GM12878 (cell line): ENCODE data around the gene PIF1. TPM values are rescaled to one million over a fixed set of nuclear protein-coding genes. Genes with fewer than 3 reads are reported as not detected.

Experiments
- ATAC-seq: fragments of 200-7000 bp; cut with Tn5 transposase; 3 replicates; pipeline ENCODE4 v1.9.1; 2020; ENCODE audit warnings: mild to moderate bottlenecking, moderate library complexity
- BruUV-seq: library from RNA; stranded (reverse); fragments of 400-500 nt; replicated peaks from 2 replicates; lab custom pipeline; 2021; lab: Mats Ljungman, UMichigan
- CTCF ChIA-PET: fragments of 300-600 bp; sonication (Branson Sonifier 250); formaldehyde crosslinking; extraction: SDS; loops from one replicate; lab custom pipeline; 2021; ENCODE audit warnings: inconsistent platforms; lab: Yijun Ruan, JAX
- POLR2A ChIA-PET: fragments of 350-600 bp; formaldehyde crosslinking; extraction: SDS; loops from one replicate; lab custom pipeline; 2021; ENCODE audit warnings: inconsistent platforms; lab: Charles Lee
- RAD21 ChIA-PET: fragments of 300-600 bp; sonication (Branson Sonifier 250); formaldehyde crosslinking; loops from one replicate; lab custom pipeline; 2023; ENCODE audit warnings: antibody characterized with exemption; ENCODE audit not compliant: unreplicated experiment; lab: Charles Lee
- SMC1A ChIA-PET: fragments of 300-600 bp; sonication (Branson Sonifier 250); formaldehyde crosslinking; loops from one replicate; lab custom pipeline; 2023; ENCODE audit not compliant: unreplicated experiment, uncharacterized antibody; lab: Charles Lee
- DNase-seq: peaks from one replicate; pipeline ENCODE4 v3.0.0-alpha.2; 2011; ENCODE audit warnings: low read depth, low spot score
- FAIRE-seq: peaks from 3 replicates; lab custom pipeline; 2011; peaks lifted over from hg19 to GRCh38; lab: Jason Lieb, UNC
- H2AFZ ChIP-seq: 2 replicates; pipeline ENCODE4 v1.6.0; 2011; ENCODE audit warnings: low read depth, low read length, control low read depth; ENCODE audit not compliant: control insufficient read depth
- H3K27ac ChIP-seq: 2 replicates; pipeline ENCODE4 v1.5.1; 2011; ENCODE audit warnings: control low read depth; ENCODE audit not compliant: control insufficient read depth, insufficient read depth
- H3K27me3 ChIP-seq, 2 experiments: replicated peaks in 1 of 2; 2 replicates each; pipeline versions ENCODE4 v1.6.0 to v1.6.1; 2011; ENCODE audit warnings: low read length in 1 of 2; ENCODE audit not compliant: control insufficient read depth in 2 of 2, insufficient read depth in 2 of 2
- H3K36me3 ChIP-seq, 2 experiments: 2 replicates each; pipeline ENCODE4 v1.5.1; 2011; ENCODE audit warnings: low read length in 1 of 2; ENCODE audit not compliant: control insufficient read depth in 2 of 2, insufficient read depth in 2 of 2
- H3K4me1 ChIP-seq: 2 replicates; pipeline ENCODE4 v1.6.1; 2011; ENCODE audit warnings: mild to moderate bottlenecking, low read length, moderate library complexity, mixed read lengths; ENCODE audit not compliant: control insufficient read depth, insufficient read depth
- H3K4me2 ChIP-seq: 2 replicates; pipeline ENCODE4 v1.6.0; 2011; ENCODE audit warnings: control low read depth; ENCODE audit not compliant: control insufficient read depth, insufficient read depth
- H3K4me3 ChIP-seq: fragments of 200-600 bp; sonication (generic); 2 replicates; pipeline ENCODE4 v1.5.1; 2016
- H3K79me2 ChIP-seq: 2 replicates; pipeline ENCODE4 v1.6.0; 2011; ENCODE audit warnings: low read length; ENCODE audit not compliant: control insufficient read depth, insufficient read depth
- H3K9ac ChIP-seq: 2 replicates; pipeline ENCODE4 v1.8.0; 2011; ENCODE audit warnings: low read length, control low read depth, mixed read lengths; ENCODE audit not compliant: control insufficient read depth, insufficient read depth
- H3K9me3 ChIP-seq: replicated peaks from 3 replicates; pipeline ENCODE4 v1.5.1; 2011; ENCODE audit warnings: mild to moderate bottlenecking, low read length; ENCODE audit not compliant: control insufficient read depth, insufficient read depth
- H4K20me1 ChIP-seq: 2 replicates; pipeline ENCODE4 v1.6.0; 2011; ENCODE audit not compliant: control insufficient read depth, insufficient read depth
- BHLHE40 ChIP-seq, 2 experiments: fragments of 450-650 bp in 1 of 2; IDR thresholded peaks; 2 replicates each; pipeline ENCODE4 v1.6.1; 2011 to 2017; ENCODE audit warnings: low read depth in 2 of 2, borderline replicate concordance in 1 of 2, improper control_type of control experiment in 1 of 2, low read length in 1 of 2, mild to moderate bottlenecking in 1 of 2
- HDAC2 ChIP-seq: fragments of 200-600 bp; sonication (generic); IDR thresholded peaks from 2 replicates; pipeline ENCODE4 v1.6.1; 2017
- LARP7 ChIP-seq: fragments of 450-650 bp; IDR thresholded peaks from 2 replicates; pipeline ENCODE4 v1.6.1; 2017; ENCODE audit warnings: mild to moderate bottlenecking
- NFXL1 ChIP-seq: fragments of 450-650 bp; IDR thresholded peaks from 2 replicates; pipeline ENCODE4 v1.6.1; 2017; ENCODE audit warnings: antibody characterized with exemption, mild to moderate bottlenecking, borderline replicate concordance
- PAX5 ChIP-seq: IDR thresholded peaks from 2 replicates; pipeline ENCODE4 v1.6.1; 2011; ENCODE audit warnings: low read depth, low read length, borderline replicate concordance
- POU2F2 ChIP-seq: IDR thresholded peaks from 3 replicates; pipeline ENCODE4 v1.6.1; 2011; ENCODE audit warnings: low read depth, mild to moderate bottlenecking, low read length, borderline replicate concordance
- RUNX3 ChIP-seq: IDR thresholded peaks from 2 replicates; pipeline ENCODE4 v1.6.1; 2012; ENCODE audit warnings: low read length, inconsistent platforms
- STAT1 ChIP-seq: fragments of 450-650 bp; conservative IDR thresholded peaks from 2 replicates; pipeline ENCODE4 v1.6.1; 2014; ENCODE audit warnings: antibody characterized with exemption, mild to moderate bottlenecking
- TAF1 ChIP-seq: IDR thresholded peaks from 2 replicates; pipeline ENCODE4 v1.6.1; 2011; ENCODE audit warnings: mild to moderate bottlenecking, low read depth, low read length, borderline replicate concordance
- WGBS: methylation state at CpG from one replicate; pipeline ENCODE4 v1.1.6; 2016; ENCODE audit warnings: low lambda C conversion rate; ENCODE audit not compliant: insufficient replicate concordance, insufficient coverage; ENCODE audit errors: missing lambda C conversion rate; 5-methylcytosine and 5-hydroxymethylcytosine counted together
- in situ Hi-C: fragments of 300-500 bp; cut with MboI; formaldehyde crosslinking; loops from 9 replicates; pipeline ENCODE4 v1.14.3; 2018; ENCODE audit warnings: mixed read lengths
- intact Hi-C: fragments of 100-400 bp; cut with micrococcal nuclease; formaldehyde crosslinking; loops from one replicate; pipeline ENCODE4 v1.14.2; 2022; ENCODE audit not compliant: unreplicated experiment
- polyA plus RNA-seq, 11 experiments: library from polyadenylated mRNA; depleted of rRNA in 4 of 11; unstranded in 6 of 11; stranded (reverse) in 5 of 11; fragments of >200 nt; fragmentation: Nextera tagmentation in 4 of 11; fragmentation: Illumina TruSeq in 1 of 11; extraction: Ambion mirVana in 4 of 11; extraction: Trizol in 1 of 11; gene quantifications; 1 replicate in 1 of 11; 2 replicates in 10 of 11; pipeline versions ENCODE4 v1.2.1 to v1.2.3, GENCODE V29; 2011 to 2016; ENCODE audit warnings: inconsistent platforms in 2 of 11, missing spikeins in 2 of 11, low read depth in 1 of 11
- total RNA-seq, 4 experiments: library from RNA; depleted of rRNA in 3 of 4; stranded (reverse); fragments of >200 nt in 3 of 4; fragmentation: Illumina TruSeq in 1 of 4; extraction: Trizol in 1 of 4; gene quantifications; 2 replicates each; pipeline versions ENCODE4 v1.2.1 to v1.2.3, GENCODE V29; 2013 to 2021
- TF ChIP-seq, protein P1 (sequence below): fragments of 450-650 bp; IDR thresholded peaks from 2 replicates; pipeline ENCODE4 v1.6.1; 2017; ENCODE audit warnings: mild to moderate bottlenecking, moderate library complexity
- TF ChIP-seq, protein P2 (sequence below): fragments of 450-650 bp; formaldehyde crosslinking; IDR thresholded peaks from 2 replicates; pipeline ENCODE4 v1.4.0; 2020; ENCODE audit warnings: mild to moderate bottlenecking, moderate library complexity
- TF ChIP-seq, protein P3 (sequence below): fragments of 450-650 bp; formaldehyde crosslinking; IDR thresholded peaks from 2 replicates; pipeline ENCODE4 v1.4.0; 2022; ENCODE audit warnings: mild to moderate bottlenecking, moderate library complexity

PIF1 gene
- total and polyA plus RNA-seq, 10 of the 15 experiments (the other 5 are each of a cell fraction or from before 2014, with no cell fraction given) = 3.7 to 68.9 (median 31.1) TPM

DNA sequence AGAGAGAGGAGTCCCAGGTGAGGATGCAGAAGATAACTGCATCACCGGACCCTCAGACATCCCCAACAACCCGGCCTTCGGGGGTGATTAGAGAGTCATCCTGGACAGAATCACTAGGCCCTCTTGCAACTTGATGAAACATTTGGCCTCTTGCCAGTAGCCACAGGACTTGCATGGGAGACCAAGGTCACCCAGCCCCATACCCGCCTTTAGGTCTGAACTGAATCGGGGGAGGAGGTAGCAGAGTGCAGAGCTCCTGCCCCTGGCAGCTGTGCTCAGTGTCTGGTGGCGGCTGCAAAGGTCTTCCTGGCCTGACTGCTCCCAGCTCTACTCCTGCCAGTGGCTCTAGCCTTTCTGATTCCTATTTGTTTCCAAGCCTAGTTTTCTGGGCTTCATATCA lies 12.4 kb downstream of the PIF1 start:
- no peak overlapping the region for H3K4me3 ChIP-seq
- in situ Hi-C loops (loop anchor here (5.0 kb wide), 1 partner anchor 81 kb away; no protein-coding TSS in a partner anchor), intact Hi-C loops (loop anchor here (5.0 kb wide), 1 partner anchor 126 kb away; no protein-coding TSS in a partner anchor)
- CTCF ChIA-PET = interaction anchor here (1.2 to 17.1 kb wide), 9 partner anchors 8 to 92 kb away, joined by 3 to 529 read pairs (median 60); partner anchors contain the start of gene PIF1
- no peak for DNase-seq
- H3K79me2 ChIP-seq = no peaks in the 10 kb centered on the region
- no peak overlapping the region for H3K4me2 ChIP-seq
- peaks cover 17% of the 10 kb centered on the region for H3K4me1 ChIP-seq
- H3K27ac ChIP-seq = no peak overlapping the region
- no peaks in the 10 kb centered on the region for H3K27me3 ChIP-seq
- peak; percentile 77 for ATAC-seq
- no peak overlapping the region for H3K9ac ChIP-seq
- peaks cover 5 to 11% of the 10 kb centered on the region in 2 experiments for H3K36me3 ChIP-seq
- SMC1A ChIA-PET = interaction anchor here (0.7 to 16.7 kb wide), 12 partner anchors 8 to 90 kb away, joined by 3 to 308 read pairs (median 4); partner anchors contain the start of gene PIF1
- WGBS = 14% methylated on average over 6 of the region's 6 CpGs
- BruUV-seq = no TSS peak
- RAD21 ChIA-PET = interaction anchor here (0.8 to 8.0 kb wide), 10 partner anchors 8 to 92 kb away, joined by 3 to 104 read pairs (median 25); partner anchors contain the start of gene PIF1
- no peaks in the 10 kb centered on the region for H4K20me1 ChIP-seq
- no peak for FAIRE-seq
- no peaks in the 10 kb centered on the region for H3K9me3 ChIP-seq
- POLR2A ChIA-PET = interaction anchor here (1.6 to 6.0 kb wide), 4 partner anchors 9 to 81 kb away, joined by 5 to 38 read pairs (median 15); partner anchors contain the start of gene PIF1
- no peak overlapping the region for H2AFZ ChIP-seq
- TF ChIP-seq POU2F2 (no peak), LARP7 (0 out of 2 replicates have a peak, but pooled peaks have one; percentile 27), TAF1 (no peak), STAT1 (no peak), BHLHE40 (IDR thresholded peaks at IDR 0.05; ENCODE audit: borderline replicate concordance in 1 of 2, low read depth in 2 of 2, low read length in 1 of 2) (peak in 1 of 2 experiments; percentile 38; a peak in 1 of 4 replicates), HDAC2 (no peak), PAX5 (no peak), RUNX3 (0 out of 2 replicates have a peak, but pooled peaks have one; percentile 25), NFXL1 (no peak)
- TF ChIP-seq, protein P1, sequence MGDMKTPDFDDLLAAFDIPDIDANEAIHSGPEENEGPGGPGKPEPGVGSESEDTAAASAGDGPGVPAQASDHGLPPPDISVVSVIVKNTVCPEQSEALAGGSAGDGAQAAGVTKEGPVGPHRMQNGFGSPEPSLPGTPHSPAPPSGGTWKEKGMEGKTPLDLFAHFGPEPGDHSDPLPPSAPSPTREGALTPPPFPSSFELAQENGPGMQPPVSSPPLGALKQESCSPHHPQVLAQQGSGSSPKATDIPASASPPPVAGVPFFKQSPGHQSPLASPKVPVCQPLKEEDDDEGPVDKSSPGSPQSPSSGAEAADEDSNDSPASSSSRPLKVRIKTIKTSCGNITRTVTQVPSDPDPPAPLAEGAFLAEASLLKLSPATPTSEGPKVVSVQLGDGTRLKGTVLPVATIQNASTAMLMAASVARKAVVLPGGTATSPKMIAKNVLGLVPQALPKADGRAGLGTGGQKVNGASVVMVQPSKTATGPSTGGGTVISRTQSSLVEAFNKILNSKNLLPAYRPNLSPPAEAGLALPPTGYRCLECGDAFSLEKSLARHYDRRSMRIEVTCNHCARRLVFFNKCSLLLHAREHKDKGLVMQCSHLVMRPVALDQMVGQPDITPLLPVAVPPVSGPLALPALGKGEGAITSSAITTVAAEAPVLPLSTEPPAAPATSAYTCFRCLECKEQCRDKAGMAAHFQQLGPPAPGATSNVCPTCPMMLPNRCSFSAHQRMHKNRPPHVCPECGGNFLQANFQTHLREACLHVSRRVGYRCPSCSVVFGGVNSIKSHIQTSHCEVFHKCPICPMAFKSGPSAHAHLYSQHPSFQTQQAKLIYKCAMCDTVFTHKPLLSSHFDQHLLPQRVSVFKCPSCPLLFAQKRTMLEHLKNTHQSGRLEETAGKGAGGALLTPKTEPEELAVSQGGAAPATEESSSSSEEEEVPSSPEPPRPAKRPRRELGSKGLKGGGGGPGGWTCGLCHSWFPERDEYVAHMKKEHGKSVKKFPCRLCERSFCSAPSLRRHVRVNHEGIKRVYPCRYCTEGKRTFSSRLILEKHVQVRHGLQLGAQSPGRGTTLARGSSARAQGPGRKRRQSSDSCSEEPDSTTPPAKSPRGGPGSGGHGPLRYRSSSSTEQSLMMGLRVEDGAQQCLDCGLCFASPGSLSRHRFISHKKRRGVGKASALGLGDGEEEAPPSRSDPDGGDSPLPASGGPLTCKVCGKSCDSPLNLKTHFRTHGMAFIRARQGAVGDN = 0 out of 2 replicates have a peak, but pooled peaks have one; percentile 35
- TF ChIP-seq, protein P2, sequence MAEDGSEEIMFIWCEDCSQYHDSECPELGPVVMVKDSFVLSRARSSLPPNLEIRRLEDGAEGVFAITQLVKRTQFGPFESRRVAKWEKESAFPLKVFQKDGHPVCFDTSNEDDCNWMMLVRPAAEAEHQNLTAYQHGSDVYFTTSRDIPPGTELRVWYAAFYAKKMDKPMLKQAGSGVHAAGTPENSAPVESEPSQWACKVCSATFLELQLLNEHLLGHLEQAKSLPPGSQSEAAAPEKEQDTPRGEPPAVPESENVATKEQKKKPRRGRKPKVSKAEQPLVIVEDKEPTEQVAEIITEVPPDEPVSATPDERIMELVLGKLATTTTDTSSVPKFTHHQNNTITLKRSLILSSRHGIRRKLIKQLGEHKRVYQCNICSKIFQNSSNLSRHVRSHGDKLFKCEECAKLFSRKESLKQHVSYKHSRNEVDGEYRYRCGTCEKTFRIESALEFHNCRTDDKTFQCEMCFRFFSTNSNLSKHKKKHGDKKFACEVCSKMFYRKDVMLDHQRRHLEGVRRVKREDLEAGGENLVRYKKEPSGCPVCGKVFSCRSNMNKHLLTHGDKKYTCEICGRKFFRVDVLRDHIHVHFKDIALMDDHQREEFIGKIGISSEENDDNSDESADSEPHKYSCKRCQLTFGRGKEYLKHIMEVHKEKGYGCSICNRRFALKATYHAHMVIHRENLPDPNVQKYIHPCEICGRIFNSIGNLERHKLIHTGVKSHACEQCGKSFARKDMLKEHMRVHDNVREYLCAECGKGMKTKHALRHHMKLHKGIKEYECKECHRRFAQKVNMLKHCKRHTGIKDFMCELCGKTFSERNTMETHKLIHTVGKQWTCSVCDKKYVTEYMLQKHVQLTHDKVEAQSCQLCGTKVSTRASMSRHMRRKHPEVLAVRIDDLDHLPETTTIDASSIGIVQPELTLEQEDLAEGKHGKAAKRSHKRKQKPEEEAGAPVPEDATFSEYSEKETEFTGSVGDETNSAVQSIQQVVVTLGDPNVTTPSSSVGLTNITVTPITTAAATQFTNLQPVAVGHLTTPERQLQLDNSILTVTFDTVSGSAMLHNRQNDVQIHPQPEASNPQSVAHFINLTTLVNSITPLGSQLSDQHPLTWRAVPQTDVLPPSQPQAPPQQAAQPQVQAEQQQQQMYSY (CRISPR knock-in tag) = no peak
- TF ChIP-seq, protein P3, sequence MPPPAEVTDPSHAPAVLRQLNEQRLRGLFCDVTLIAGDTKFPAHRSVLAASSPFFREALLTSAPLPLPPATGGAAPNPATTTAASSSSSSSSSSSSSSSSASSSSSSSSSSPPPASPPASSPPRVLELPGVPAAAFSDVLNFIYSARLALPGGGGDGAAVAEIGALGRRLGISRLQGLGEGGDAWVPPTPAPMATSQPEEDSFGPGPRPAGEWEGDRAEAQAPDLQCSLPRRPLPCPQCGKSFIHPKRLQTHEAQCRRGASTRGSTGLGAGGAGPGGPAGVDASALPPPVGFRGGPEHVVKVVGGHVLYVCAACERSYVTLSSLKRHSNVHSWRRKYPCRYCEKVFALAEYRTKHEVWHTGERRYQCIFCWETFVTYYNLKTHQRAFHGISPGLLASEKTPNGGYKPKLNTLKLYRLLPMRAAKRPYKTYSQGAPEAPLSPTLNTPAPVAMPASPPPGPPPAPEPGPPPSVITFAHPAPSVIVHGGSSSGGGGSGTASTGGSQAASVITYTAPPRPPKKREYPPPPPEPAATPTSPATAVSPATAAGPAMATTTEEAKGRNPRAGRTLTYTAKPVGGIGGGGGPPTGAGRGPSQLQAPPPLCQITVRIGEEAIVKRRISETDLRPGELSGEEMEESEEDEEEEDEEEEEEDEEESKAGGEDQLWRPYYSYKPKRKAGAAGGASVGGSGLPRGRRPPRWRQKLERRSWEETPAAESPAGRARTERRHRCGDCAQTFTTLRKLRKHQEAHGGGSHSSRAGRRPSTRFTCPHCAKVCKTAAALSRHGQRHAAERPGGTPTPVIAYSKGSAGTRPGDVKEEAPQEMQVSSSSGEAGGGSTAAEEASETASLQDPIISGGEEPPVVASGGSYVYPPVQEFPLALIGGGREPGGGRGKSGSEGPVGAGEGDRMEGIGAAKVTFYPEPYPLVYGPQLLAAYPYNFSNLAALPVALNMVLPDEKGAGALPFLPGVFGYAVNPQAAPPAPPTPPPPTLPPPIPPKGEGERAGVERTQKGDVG (CRISPR knock-in tag) = no peak
